HUES6 (cell line): ENCODE results near the gene PLIN1.

Source experiments
- H3K27ac ChIP-seq: 2 replicates; pipeline ENCODE4 v1.7.0; 2013; ENCODE audit warnings: low read depth, mild to moderate bottlenecking, low read length, inconsistent platforms
- H3K27me3 ChIP-seq: 2 replicates; pipeline ENCODE4 v1.6.1; 2013; ENCODE audit warnings: low read length; ENCODE audit not compliant: control insufficient read depth, insufficient read depth
- H3K36me3 ChIP-seq: 2 replicates; pipeline ENCODE4 v1.6.1; 2013; ENCODE audit warnings: low read length; ENCODE audit not compliant: control insufficient read depth, insufficient read depth
- H3K4me1 ChIP-seq: 2 replicates; pipeline ENCODE4 v1.6.1; 2013; ENCODE audit warnings: low read length; ENCODE audit not compliant: control insufficient read depth, insufficient read depth
- H3K4me3 ChIP-seq: 2 replicates; pipeline ENCODE4 v1.5.1; 2013; ENCODE audit warnings: low read depth, low read length
- H3K9ac ChIP-seq: one replicate; pipeline ENCODE4 v1.6.1; 2013; ENCODE audit warnings: mild to moderate bottlenecking, low read length
- H3K9me3 ChIP-seq: 2 replicates; pipeline ENCODE4 v1.6.1; 2013; ENCODE audit warnings: low read depth, low read length; ENCODE audit not compliant: control insufficient read depth, insufficient read depth

Gene PLIN1

GRCh38 chr15:89652666-89653065, 26.5 kb downstream of the PLIN1 start:
- no peak overlapping the region for H3K27ac ChIP-seq
- H3K4me1 ChIP-seq = peaks cover 4% of the 10 kb centered on the region; the same call in 1 of the 2 replicates
- peaks cover 20% of the 10 kb centered on the region for H3K36me3 ChIP-seq
- H3K4me3 ChIP-seq = no peak overlapping the region
- no peaks in the 10 kb centered on the region for H3K9me3 ChIP-seq
- H3K27me3 ChIP-seq = no peaks in the 10 kb centered on the region; the same call in 1 of the 2 replicates
- no peak overlapping the region for H3K9ac ChIP-seq

GRCh38 chr15:89652131-89652530, 27.0 kb downstream of the PLIN1 start:
- H3K4me1 ChIP-seq = peaks cover 4% of the 10 kb centered on the region; the same call in 1 of the 2 replicates
- no peaks in the 10 kb centered on the region for H3K9me3 ChIP-seq
- H3K27me3 ChIP-seq = no peaks in the 10 kb centered on the region; the same call in 1 of the 2 replicates
- H3K4me3 ChIP-seq = no peak overlapping the region
- H3K9ac ChIP-seq = no peak overlapping the region
- peaks cover 20% of the 10 kb centered on the region for H3K36me3 ChIP-seq
- H3K27ac ChIP-seq = no peak overlapping the region

- H3K27ac ChIP-seq = no peak overlapping the region
- H3K9ac ChIP-seq = no peak overlapping the region
- no peak overlapping the region for H3K4me3 ChIP-seq
- peaks cover 39% of the 10 kb centered on the region for H3K36me3 ChIP-seq
- no peaks in the 10 kb centered on the region for H3K9me3 ChIP-seq
- H3K4me1 ChIP-seq = no peaks in the 10 kb centered on the region
- H3K27me3 ChIP-seq = no peaks in the 10 kb centered on the region; the same call in 1 of the 2 replicates
Measured at GRCh38 chr15:89649716-89650115, 29.5 kb downstream of the PLIN1 start.

GRCh38 chr15:89649013-89649625, 30.0 kb downstream of the PLIN1 start:
- H3K4me3 ChIP-seq = no peak overlapping the region
- no peaks in the 10 kb centered on the region for H3K27me3 ChIP-seq
- peaks cover 43% of the 10 kb centered on the region for H3K36me3 ChIP-seq
- H3K27ac ChIP-seq = no peak overlapping the region
- H3K4me1 ChIP-seq = no peaks in the 10 kb centered on the region
- H3K9ac ChIP-seq = no peak overlapping the region
- H3K9me3 ChIP-seq = no peaks in the 10 kb centered on the region

GRCh38 chr15:89648106-89649012, 30.8 kb downstream of the PLIN1 start:
- Histone ChIP-seq H3K36me3 (peaks cover 49% of the 10 kb centered on the region), H3K27me3 (no peaks in the 10 kb centered on the region), H3K4me3 (no peak overlapping the region), H3K4me1 (no peaks in the 10 kb centered on the region), H3K9ac (no peak overlapping the region), H3K27ac (no peak overlapping the region), H3K9me3 (no peaks in the 10 kb centered on the region)

- H3K4me1 ChIP-seq = no peaks in the 10 kb centered on the region
- H3K27me3 ChIP-seq = no peaks in the 10 kb centered on the region
- H3K4me3 ChIP-seq = peak overlapping the region; percentile 14; the same call in 1 of the 2 replicates
- no peak overlapping the region for H3K9ac ChIP-seq
- H3K27ac ChIP-seq = no peak overlapping the region
- peaks cover 52% of the 10 kb centered on the region for H3K36me3 ChIP-seq
- H3K9me3 ChIP-seq = no peaks in the 10 kb centered on the region
Measured at GRCh38 chr15:89647191-89647851, 31.8 kb downstream of the PLIN1 start.

GRCh38 chr15:89646416-89647141, 32.6 kb downstream of the PLIN1 start:
- H3K4me3 ChIP-seq = no peak overlapping the region
- peaks cover 52% of the 10 kb centered on the region for H3K36me3 ChIP-seq
- H3K9ac ChIP-seq = no peak overlapping the region
- H3K27me3 ChIP-seq = no peaks in the 10 kb centered on the region
- no peaks in the 10 kb centered on the region for H3K4me1 ChIP-seq
- no peaks in the 10 kb centered on the region for H3K9me3 ChIP-seq
- no peak overlapping the region for H3K27ac ChIP-seq

GRCh38 chr15:89645680-89646079, 33.5 kb downstream of the PLIN1 start:
- Histone ChIP-seq H3K9ac (no peak overlapping the region), H3K4me3 (no peak overlapping the region), H3K36me3 (peaks cover 61% of the 10 kb centered on the region), H3K4me1 (no peaks in the 10 kb centered on the region), H3K27ac (no peak overlapping the region), H3K9me3 (no peaks in the 10 kb centered on the region), H3K27me3 (no peaks in the 10 kb centered on the region)

- Histone ChIP-seq H3K27me3 (no peaks in the 10 kb centered on the region), H3K9ac (no peak overlapping the region), H3K4me3 (no peak overlapping the region), H3K36me3 (peaks cover 57% of the 10 kb centered on the region), H3K9me3 (no peaks in the 10 kb centered on the region), H3K4me1 (no peaks in the 10 kb centered on the region), H3K27ac (no peak overlapping the region)
Measured at GRCh38 chr15:89642106-89642505, 37.1 kb downstream of the PLIN1 start.

GRCh38 chr15:89641053-89641452, 38.1 kb downstream of the PLIN1 start:
- H3K27ac ChIP-seq = no peak overlapping the region
- no peaks in the 10 kb centered on the region for H3K4me1 ChIP-seq
- no peaks in the 10 kb centered on the region for H3K9me3 ChIP-seq
- H3K27me3 ChIP-seq = no peaks in the 10 kb centered on the region
- peaks cover 50% of the 10 kb centered on the region for H3K36me3 ChIP-seq
- no peak overlapping the region for H3K4me3 ChIP-seq
- no peak overlapping the region for H3K9ac ChIP-seq
